NB4 (cell line): ENCODE results near the gene IFI35.

Experiments
- MYC ChIP-seq: IDR thresholded peaks from 2 replicates; pipeline ENCODE4 v1.6.1; 2011; ENCODE audit warnings: low read depth, low read length
- POLR2A ChIP-seq: IDR thresholded peaks from 2 replicates; pipeline ENCODE4 v1.6.1; 2011; ENCODE audit warnings: mild to moderate bottlenecking; ENCODE audit not compliant: insufficient read length; ENCODE audit errors: extremely low read depth
- TF ChIP-seq, protein P1 (sequence below): IDR thresholded peaks from one replicate; pipeline ENCODE4 v1.5.1; 2012; ENCODE audit warnings: low read depth, low read length
- TF ChIP-seq, protein P2 (sequence below): IDR thresholded peaks from 2 replicates; pipeline ENCODE4 v1.6.1; 2011; ENCODE audit warnings: low read depth, low read length

DNA sequence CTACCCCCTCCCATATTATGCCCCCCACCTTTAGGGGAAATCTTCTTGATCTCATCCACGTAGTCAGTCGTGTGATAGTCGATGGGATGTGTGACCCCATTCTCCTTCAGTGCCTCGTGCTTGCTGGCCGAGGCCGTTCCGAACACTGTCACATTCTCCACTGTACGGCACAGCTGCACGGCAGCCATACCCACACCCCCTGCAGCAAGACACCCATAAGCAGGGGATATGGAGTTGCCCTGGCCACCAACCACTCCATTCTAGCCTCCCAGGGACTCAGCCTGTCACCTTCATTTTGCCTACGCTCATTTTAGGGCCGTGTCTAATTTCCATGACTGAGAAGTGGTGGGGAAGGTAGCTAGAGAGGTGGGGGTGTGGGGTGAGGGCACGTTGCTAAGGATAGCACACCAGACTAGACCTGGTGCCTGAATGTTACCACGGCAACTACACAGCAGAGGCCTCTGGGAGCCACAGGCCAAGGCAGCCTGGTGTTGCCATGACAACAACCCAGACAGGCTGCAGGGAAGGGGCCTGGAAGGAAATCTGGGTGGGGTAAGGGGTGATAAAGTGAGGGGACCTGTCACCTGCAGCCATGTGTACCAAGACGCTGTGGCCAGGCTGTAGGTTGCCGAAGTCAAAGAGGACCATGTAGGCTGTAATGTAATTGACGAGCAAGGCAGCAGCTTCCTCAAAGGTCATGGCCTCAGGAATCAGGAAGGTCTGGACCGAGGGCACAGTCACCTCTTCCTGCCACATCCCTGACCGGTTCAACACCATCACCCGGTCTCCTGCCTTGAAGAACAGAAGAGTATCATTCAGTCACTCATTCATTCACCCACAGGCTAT is 11.6 kb downstream of the IFI35 start:
- TF ChIP-seq, protein P1, sequence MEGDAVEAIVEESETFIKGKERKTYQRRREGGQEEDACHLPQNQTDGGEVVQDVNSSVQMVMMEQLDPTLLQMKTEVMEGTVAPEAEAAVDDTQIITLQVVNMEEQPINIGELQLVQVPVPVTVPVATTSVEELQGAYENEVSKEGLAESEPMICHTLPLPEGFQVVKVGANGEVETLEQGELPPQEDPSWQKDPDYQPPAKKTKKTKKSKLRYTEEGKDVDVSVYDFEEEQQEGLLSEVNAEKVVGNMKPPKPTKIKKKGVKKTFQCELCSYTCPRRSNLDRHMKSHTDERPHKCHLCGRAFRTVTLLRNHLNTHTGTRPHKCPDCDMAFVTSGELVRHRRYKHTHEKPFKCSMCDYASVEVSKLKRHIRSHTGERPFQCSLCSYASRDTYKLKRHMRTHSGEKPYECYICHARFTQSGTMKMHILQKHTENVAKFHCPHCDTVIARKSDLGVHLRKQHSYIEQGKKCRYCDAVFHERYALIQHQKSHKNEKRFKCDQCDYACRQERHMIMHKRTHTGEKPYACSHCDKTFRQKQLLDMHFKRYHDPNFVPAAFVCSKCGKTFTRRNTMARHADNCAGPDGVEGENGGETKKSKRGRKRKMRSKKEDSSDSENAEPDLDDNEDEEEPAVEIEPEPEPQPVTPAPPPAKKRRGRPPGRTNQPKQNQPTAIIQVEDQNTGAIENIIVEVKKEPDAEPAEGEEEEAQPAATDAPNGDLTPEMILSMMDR: no peak
- TF ChIP-seq POLR2A (no peak), MYC (no peak)
- TF ChIP-seq, protein P2, sequence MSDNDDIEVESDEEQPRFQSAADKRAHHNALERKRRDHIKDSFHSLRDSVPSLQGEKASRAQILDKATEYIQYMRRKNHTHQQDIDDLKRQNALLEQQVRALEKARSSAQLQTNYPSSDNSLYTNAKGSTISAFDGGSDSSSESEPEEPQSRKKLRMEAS: no peak
